Gastroesophageal sphincter (tissue), 3 donors: ENCODE measurements around the gene RAMAC.

Source experiments
- CTCF ChIP-seq, 4 experiments: fragments of 200-600 bp in 2 of 4; fragments of 450-650 bp in 2 of 4; sonication (generic) in 1 of 4; IDR thresholded peaks; one replicate each; pipeline ENCODE4 v1.5.1; 2017 to 2019; ENCODE audit warnings: antibody characterized with exemption in 4 of 4, mild to moderate bottlenecking in 2 of 4, moderate library complexity in 2 of 4
- EP300 ChIP-seq: sonication (generic); formaldehyde crosslinking; IDR thresholded peaks from one replicate; pipeline ENCODE4 v1.6.1; 2017; ENCODE audit warnings: antibody characterized with exemption, mild to moderate bottlenecking
- POLR2A ChIP-seq, 2 donors: fragments of 450-650 bp; IDR thresholded peaks; one replicate each; pipeline ENCODE4 v1.6.1; 2017; ENCODE audit warnings: antibody characterized with exemption in 2 of 2, mild to moderate bottlenecking in 2 of 2, moderate library complexity in 1 of 2
- POLR2AphosphoS5 ChIP-seq: sonication (generic); formaldehyde crosslinking; IDR thresholded peaks from one replicate; pipeline ENCODE4 v1.6.1; 2017; ENCODE audit warnings: antibody characterized with exemption

- TF ChIP-seq EP300 (no peak), CTCF (IDR thresholded peaks at IDR 0.05) (no peak), POLR2A (IDR thresholded peaks at IDR 0.05) (no peak), POLR2AphosphoS5 (no peak)
Observed at GRCh38 chr15:82937712-82938058, 48.3 kb upstream of the RAMAC start.
